CD14-positive monocyte (primary cell): ENCODE data around the gene SLC1A3. TPM values are rescaled to one million over a fixed set of nuclear protein-coding genes. Genes with fewer than 3 reads are reported as not detected.

Experiments
- DNase-seq, 3 donors: peaks; one replicate each; pipeline ENCODE4 v3.0.0-alpha.2; 2011 to 2022
- H2AFZ ChIP-seq: 2 replicates; pipeline ENCODE4 v1.6.0; 2012; ENCODE audit warnings: mild to moderate bottlenecking, low read depth, low read length, inconsistent platforms; ENCODE audit not compliant: insufficient read depth, poor library complexity, severe bottlenecking
- H3K27ac ChIP-seq, 2 donors: 1 replicate in 1 of 2; 2 replicates in 1 of 2; pipeline ENCODE4 v1.5.1; 2012 to 2013; ENCODE audit warnings: low read length in 2 of 2, control low read depth in 1 of 2, inconsistent platforms in 1 of 2, low read depth in 1 of 2, mild to moderate bottlenecking in 1 of 2
- H3K27me3 ChIP-seq, 2 donors: one replicate each; pipeline versions ENCODE4 v1.6.0 to v1.6.1; 2011 to 2013; ENCODE audit warnings: low read length in 2 of 2; ENCODE audit not compliant: control insufficient read depth in 2 of 2, insufficient read depth in 2 of 2
- H3K36me3 ChIP-seq, 2 donors: replicated peaks in 1 of 2; 1 replicate in 1 of 2; 2 replicates in 1 of 2; pipeline versions ENCODE4 v1.5.1 to v1.6.1; 2012 to 2013; ENCODE audit warnings: low read length in 2 of 2, control low read depth in 1 of 2, inconsistent platforms in 1 of 2, mild to moderate bottlenecking in 1 of 2; ENCODE audit not compliant: insufficient read depth in 2 of 2, control insufficient read depth in 1 of 2
- H3K4me1 ChIP-seq, 2 donors: 1 replicate in 1 of 2; 2 replicates in 1 of 2; pipeline versions ENCODE4 v1.5.1 to v1.6.1; 2012 to 2013; ENCODE audit warnings: low read length in 2 of 2, control low read depth in 1 of 2, inconsistent platforms in 1 of 2, mild to moderate bottlenecking in 1 of 2, moderate library complexity in 1 of 2; ENCODE audit not compliant: insufficient read depth in 2 of 2, control insufficient read depth in 1 of 2
- H3K4me2 ChIP-seq: replicated peaks from 2 replicates; pipeline ENCODE3; 2012; ENCODE audit warnings: low read length, moderate library complexity, mild to moderate bottlenecking; ENCODE audit not compliant: poor library complexity, severe bottlenecking; ENCODE audit errors: extremely low read depth
- H3K4me3 ChIP-seq, 3 experiments: fragments of 200-600 bp in 1 of 3; sonication (generic) in 1 of 3; replicated peaks in 1 of 3; 1 replicate in 2 of 3; 2 replicates in 1 of 3; pipeline ENCODE4 v1.5.1; 2011 to 2013; ENCODE audit warnings: low read length in 3 of 3, mild to moderate bottlenecking in 3 of 3, control low read depth in 2 of 3, low read depth in 2 of 3, inconsistent platforms in 1 of 3, moderate library complexity in 1 of 3
- H3K79me2 ChIP-seq: 2 replicates; pipeline ENCODE4 v1.6.0; 2012; ENCODE audit warnings: mild to moderate bottlenecking, control low read depth, inconsistent platforms, low read length, moderate library complexity; ENCODE audit not compliant: insufficient read depth
- H3K9ac ChIP-seq: 2 replicates; pipeline ENCODE4 v1.6.0; 2017; ENCODE audit warnings: low read length, mild to moderate bottlenecking; ENCODE audit not compliant: insufficient read depth, poor library complexity, severe bottlenecking
- H3K9me3 ChIP-seq, 2 donors: replicated peaks in 1 of 2; 1 replicate in 1 of 2; 2 replicates in 1 of 2; pipeline versions ENCODE4 v1.5.1 to v1.6.1; 2012 to 2013; ENCODE audit warnings: low read length in 2 of 2, control low read depth in 1 of 2; ENCODE audit not compliant: control insufficient read depth in 1 of 2, insufficient read depth in 1 of 2
- H4K20me1 ChIP-seq: 2 replicates; pipeline ENCODE4 v1.6.0; 2012; ENCODE audit warnings: mild to moderate bottlenecking, low read length, control low read depth, moderate library complexity; ENCODE audit not compliant: insufficient read depth
- H3K27ac Mint-ChIP-seq, 7 donors: one replicate each; pipeline ENCODE4 v1.8.0; 2020; ENCODE audit warnings: mild to moderate bottlenecking in 7 of 7, mixed read lengths in 7 of 7, moderate library complexity in 6 of 7, inconsistent platforms in 2 of 7
- H3K27me3 Mint-ChIP-seq, 3 donors: one replicate each; pipeline ENCODE4 v1.8.0; 2021 to 2022; ENCODE audit warnings: low read depth in 3 of 3, mild to moderate bottlenecking in 3 of 3, mixed read lengths in 3 of 3, moderate library complexity in 3 of 3, inconsistent platforms in 1 of 3
- H3K36me3 Mint-ChIP-seq, 2 donors: one replicate each; pipeline ENCODE4 v1.8.0; 2020; ENCODE audit warnings: mixed read lengths in 2 of 2, inconsistent platforms in 1 of 2, mild to moderate bottlenecking in 1 of 2
- H3K4me1 Mint-ChIP-seq: one replicate; pipeline ENCODE4 v1.8.0; 2020; ENCODE audit warnings: mild to moderate bottlenecking, mixed read lengths
- H3K4me3 Mint-ChIP-seq, 2 donors: one replicate each; pipeline ENCODE4 v1.8.0; 2020; ENCODE audit warnings: mild to moderate bottlenecking in 2 of 2, mixed read lengths in 2 of 2, moderate library complexity in 1 of 2
- H3K9me3 Mint-ChIP-seq, 7 donors: one replicate each; pipeline ENCODE4 v1.8.0; 2020 to 2022; ENCODE audit warnings: mixed read lengths in 7 of 7, mild to moderate bottlenecking in 6 of 7, moderate library complexity in 6 of 7, inconsistent platforms in 2 of 7
- WGBS: methylation state at CpG from one replicate; pipeline ENCODE4 v1.1.5; 2013; ENCODE audit warnings: missing lambda C conversion rate; ENCODE audit not compliant: insufficient coverage; 5-methylcytosine and 5-hydroxymethylcytosine counted together
- intact Hi-C, 2 donors: fragments of 100-400 bp; cut with micrococcal nuclease; formaldehyde crosslinking; loops; one replicate each; pipeline versions ENCODE4 v1.15.0 to v1.15.1; 2023
- polyA plus RNA-seq, 3 donors: library from polyadenylated mRNA; depleted of rRNA in 1 of 3; unstranded in 2 of 3; stranded (reverse) in 1 of 3; fragments of 300-500 nt in 2 of 3; fragments of >200 nt in 1 of 3; fragmentation: Illumina TruSeq in 2 of 3; gene quantifications; 1 replicate in 2 of 3; 2 replicates in 1 of 3; pipeline ENCODE4 v1.2.3, GENCODE V29; 2012 to 2021
- TF ChIP-seq, protein P1 (sequence below): fragments of 200-600 bp; IDR thresholded peaks from one replicate; pipeline ENCODE4 v1.8.0; 2022; ENCODE audit warnings: antibody characterized with exemption, mild to moderate bottlenecking

The SLC1A3 gene
- polyA plus RNA-seq, 3 donors = 1.2 to 3.3 (median 1.3) TPM

DNA sequence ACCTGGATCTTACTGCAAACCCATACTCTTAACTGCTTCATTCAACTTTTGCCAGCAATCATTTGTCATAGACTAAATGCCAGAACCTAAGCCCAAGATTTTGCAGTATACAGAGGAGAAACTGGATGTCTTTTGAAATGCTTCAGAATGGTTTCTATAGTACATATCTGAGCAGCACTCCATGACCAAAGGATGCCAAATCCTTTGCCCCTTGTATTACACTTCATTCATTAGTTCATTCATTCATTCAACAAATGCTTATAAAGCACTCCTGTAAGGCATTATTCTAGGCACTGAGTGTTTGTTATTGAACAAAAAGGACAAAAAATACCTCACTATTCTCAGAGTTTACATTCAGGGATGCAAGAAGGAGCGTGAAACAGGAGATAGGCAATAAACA is 119.9 kb downstream of the SLC1A3 start:
- Histone ChIP-seq H3K27me3 (no peaks in the 10 kb centered on the region), H3K27ac (no peak overlapping the region), H3K79me2 (peaks cover 24% of the 10 kb centered on the region), H3K36me3 (no peaks in the 10 kb centered on the region), H3K9ac (no peak overlapping the region), H3K9me3 (no peaks in the 10 kb centered on the region), H3K4me2 (no peak overlapping the region), H3K4me3 (no peak overlapping the region), H2AFZ (no peak overlapping the region), H3K4me1 (peaks cover 27 to 39% of the 10 kb centered on the region in 2 donors), H4K20me1 (no peaks in the 10 kb centered on the region)
- Mint-ChIP-seq H3K36me3 (peaks cover 5 to 8% of the 10 kb centered on the region in 2 donors), H3K27ac (no peak overlapping the region), H3K4me1 (peaks cover 42% of the 10 kb centered on the region), H3K9me3 (no peaks in the 10 kb centered on the region), H3K27me3 (peaks cover 1 to 3% (median 2%) of the 10 kb centered on the region in 3 donors), H3K4me3 (no peak overlapping the region)
- no CpG with 5 or more reads among the region's 1 CpG for WGBS
- TF ChIP-seq, protein P1, sequence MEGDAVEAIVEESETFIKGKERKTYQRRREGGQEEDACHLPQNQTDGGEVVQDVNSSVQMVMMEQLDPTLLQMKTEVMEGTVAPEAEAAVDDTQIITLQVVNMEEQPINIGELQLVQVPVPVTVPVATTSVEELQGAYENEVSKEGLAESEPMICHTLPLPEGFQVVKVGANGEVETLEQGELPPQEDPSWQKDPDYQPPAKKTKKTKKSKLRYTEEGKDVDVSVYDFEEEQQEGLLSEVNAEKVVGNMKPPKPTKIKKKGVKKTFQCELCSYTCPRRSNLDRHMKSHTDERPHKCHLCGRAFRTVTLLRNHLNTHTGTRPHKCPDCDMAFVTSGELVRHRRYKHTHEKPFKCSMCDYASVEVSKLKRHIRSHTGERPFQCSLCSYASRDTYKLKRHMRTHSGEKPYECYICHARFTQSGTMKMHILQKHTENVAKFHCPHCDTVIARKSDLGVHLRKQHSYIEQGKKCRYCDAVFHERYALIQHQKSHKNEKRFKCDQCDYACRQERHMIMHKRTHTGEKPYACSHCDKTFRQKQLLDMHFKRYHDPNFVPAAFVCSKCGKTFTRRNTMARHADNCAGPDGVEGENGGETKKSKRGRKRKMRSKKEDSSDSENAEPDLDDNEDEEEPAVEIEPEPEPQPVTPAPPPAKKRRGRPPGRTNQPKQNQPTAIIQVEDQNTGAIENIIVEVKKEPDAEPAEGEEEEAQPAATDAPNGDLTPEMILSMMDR = no peak
- DNase-seq = no peak
- intact Hi-C loops = no loop called here

DNA sequence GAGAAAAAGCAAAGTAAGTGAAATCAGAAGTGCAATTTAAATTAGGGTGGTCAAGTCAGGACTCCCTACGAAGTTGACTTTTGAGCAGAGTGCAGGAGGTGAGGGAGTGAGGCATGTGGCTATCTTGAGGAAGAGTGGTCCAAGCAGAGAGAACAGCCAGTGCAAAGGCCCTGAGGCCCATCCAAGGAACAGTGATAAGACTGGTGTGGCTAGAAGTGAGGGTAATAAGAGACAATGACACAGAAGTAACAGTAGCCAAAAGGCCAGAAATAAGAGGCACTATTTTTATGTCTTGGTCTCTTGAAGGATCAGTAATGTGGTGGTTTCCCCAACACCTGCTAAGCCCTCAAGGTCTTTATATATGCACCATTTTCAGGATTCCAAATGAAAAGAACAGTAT is 120.4 kb downstream of the SLC1A3 start:
- Histone ChIP-seq H3K27ac (no peak overlapping the region), H4K20me1 (no peaks in the 10 kb centered on the region), H3K9me3 (no peaks in the 10 kb centered on the region), H3K79me2 (peaks cover 21% of the 10 kb centered on the region), H3K36me3 (no peaks in the 10 kb centered on the region), H2AFZ (no peak overlapping the region), H3K27me3 (no peaks in the 10 kb centered on the region), H3K4me1 (peaks cover 27 to 34% of the 10 kb centered on the region in 2 donors), H3K4me2 (no peak overlapping the region), H3K9ac (no peak overlapping the region), H3K4me3 (no peak overlapping the region)
- DNase-seq = no peak
- TF ChIP-seq, protein P1 = no peak
- H3K9me3 Mint-ChIP-seq = no peaks in the 10 kb centered on the region
- intact Hi-C loops = no loop called here
- no peak overlapping the region for H3K4me3 Mint-ChIP-seq
- 100% methylated on average over 1 of the region's 1 CpG for WGBS
- peaks cover 5 to 7% of the 10 kb centered on the region in 2 donors for H3K36me3 Mint-ChIP-seq
- H3K27ac Mint-ChIP-seq = no peak overlapping the region
- H3K27me3 Mint-ChIP-seq = peaks cover 1 to 3% (median 2%) of the 10 kb centered on the region in 3 donors
- H3K4me1 Mint-ChIP-seq = peaks cover 38% of the 10 kb centered on the region
